ENCODE data around the gene NINJ2.
"Not testable (repeated sequence)": the region's sequence is repeated elsewhere in the genome, so short reads cannot be mapped to it uniquely, and the experiment has no call there.

NINJ2 gene

GRCh38 chr12:586318-587071 is 76.8 kb downstream of the NINJ2 start:
- DNase-seq (ENCODE audit: low read depth, low spot score), result no peak

- no peak for DNase-seq (ENCODE audit: low read depth, low spot score)
These were observed 77.9 kb downstream of the NINJ2 start for GRCh38 chr12:585062-586061.

GRCh38 chr12:583251-583869 is 79.9 kb downstream of the NINJ2 start:
- DNase-seq (ENCODE audit: low read depth, low spot score), result no peak

GRCh38 chr12:581746-582145 is 81.5 kb downstream of the NINJ2 start:
- no peak for DNase-seq (ENCODE audit: low read depth, low spot score)

GRCh38 chr12:581321-581720 is 81.9 kb downstream of the NINJ2 start:
- DNase-seq (ENCODE audit: low read depth, low spot score), result no peak

GRCh38 chr12:580813-581212 is 82.4 kb downstream of the NINJ2 start:
- no peak for DNase-seq (ENCODE audit: low read depth, low spot score)

- no peak for DNase-seq (ENCODE audit: low read depth, low spot score)
These were observed 83.7 kb downstream of the NINJ2 start for GRCh38 chr12:579420-580110.

- no peak for DNase-seq (ENCODE audit: low read depth, low spot score)
These were observed 84.4 kb downstream of the NINJ2 start for GRCh38 chr12:578748-579419.

GRCh38 chr12:577994-578747 is 85.1 kb downstream of the NINJ2 start:
- DNase-seq (ENCODE audit: low read depth, low spot score), result not testable (repeated sequence)

- no peak for DNase-seq (ENCODE audit: low read depth, low spot score)
These were observed 86.6 kb downstream of the NINJ2 start for GRCh38 chr12:576615-577110.

- DNase-seq (ENCODE audit: low read depth, low spot score), result peak; percentile 28
These were observed 87.2 kb downstream of the NINJ2 start for GRCh38 chr12:575948-576614.

- DNase-seq (ENCODE audit: low read depth, low spot score), result no peak
These were observed 88.1 kb downstream of the NINJ2 start for GRCh38 chr12:575129-575502.

- DNase-seq (ENCODE audit: low read depth, low spot score), result no peak
These were observed 88.6 kb downstream of the NINJ2 start for GRCh38 chr12:574475-575128.

GRCh38 chr12:573232-573631 is 90.0 kb downstream of the NINJ2 start:
- DNase-seq (ENCODE audit: low read depth, low spot score), result no peak

GRCh38 chr12:572532-572899 is 90.7 kb downstream of the NINJ2 start:
- no peak for DNase-seq (ENCODE audit: low read depth, low spot score)

- no peak for DNase-seq (ENCODE audit: low read depth, low spot score)
These were observed 91.3 kb downstream of the NINJ2 start for GRCh38 chr12:571795-572531.

- no peak for DNase-seq (ENCODE audit: low read depth, low spot score)
These were observed 92.1 kb downstream of the NINJ2 start for GRCh38 chr12:570921-571794.

Measured in iPS DF 19.7 (cell line).